Lower leg skin (tissue), 3 donors: ENCODE data around the gene PAK6.

Experiments used
- CTCF ChIP-seq, 3 donors: fragments of 450-650 bp; IDR thresholded peaks; one replicate each; pipeline ENCODE4 v1.5.1; 2016; ENCODE audit warnings: antibody characterized with exemption in 3 of 3, mild to moderate bottlenecking in 3 of 3, moderate library complexity in 2 of 3
- POLR2A ChIP-seq, 2 donors: fragments of 450-650 bp; IDR thresholded peaks; one replicate each; pipeline ENCODE4 v1.6.1; 2016 to 2017; ENCODE audit warnings: antibody characterized with exemption in 2 of 2, mild to moderate bottlenecking in 1 of 2, moderate library complexity in 1 of 2

GRCh38 chr15:40325188-40325587 lies 86.3 kb downstream of the PAK6 start:
- TF ChIP-seq CTCF (IDR thresholded peaks at IDR 0.05) (no peak), POLR2A (IDR thresholded peaks at IDR 0.05) (no peak)
